IPS-NIHi11 (cell line): Measurements from ENCODE around the gene STARD5.
A peak's percentile ranks its signal among the peaks of the same experiment; 100 is the strongest.

Experiments used
- DNase-seq: peaks from one replicate; pipeline ENCODE4 v3.0.0; 2012; ENCODE audit warnings: mixed read lengths, low spot score

STARD5 gene

GRCh38 chr15:81311752-81312464 lies 12.0 kb downstream of the STARD5 start:
- DNase-seq: no peak

- no peak for DNase-seq
These were observed 13.5 kb downstream of the STARD5 start for GRCh38 chr15:81310480-81310879.

- DNase-seq: no peak
These were observed 14.1 kb downstream of the STARD5 start for GRCh38 chr15:81309647-81310450.

GRCh38 chr15:81308260-81308659 lies 15.7 kb downstream of the STARD5 start:
- no peak for DNase-seq

- no peak for DNase-seq
These were observed 19.7 kb downstream of the STARD5 start for GRCh38 chr15:81304226-81304625.

GRCh38 chr15:81303244-81304225 lies 20.4 kb downstream of the STARD5 start:
- peak; percentile 69 for DNase-seq

- DNase-seq: no peak
These were observed 21.2 kb downstream of the STARD5 start for GRCh38 chr15:81302701-81303109.

- no peak for DNase-seq
These were observed 22.0 kb downstream of the STARD5 start for GRCh38 chr15:81301815-81302399.

GRCh38 chr15:81301385-81301784 lies 22.6 kb downstream of the STARD5 start:
- no peak for DNase-seq

- DNase-seq: no peak
These were observed 24.2 kb downstream of the STARD5 start for GRCh38 chr15:81299630-81300273.

- DNase-seq: no peak
These were observed 24.8 kb downstream of the STARD5 start for GRCh38 chr15:81299156-81299555.

GRCh38 chr15:81298611-81299010 lies 25.3 kb downstream of the STARD5 start:
- DNase-seq: no peak

- DNase-seq: no peak
These were observed 26.1 kb downstream of the STARD5 start for GRCh38 chr15:81297603-81298575.

GRCh38 chr15:81297147-81297572 lies 26.8 kb downstream of the STARD5 start:
- DNase-seq: no peak

- no peak for DNase-seq
These were observed 27.3 kb downstream of the STARD5 start for GRCh38 chr15:81296673-81297072.

GRCh38 chr15:81296186-81296585 lies 27.8 kb downstream of the STARD5 start:
- DNase-seq: no peak

GRCh38 chr15:81295486-81296121 lies 28.3 kb downstream of the STARD5 start:
- DNase-seq: no peak

- no peak for DNase-seq
These were observed 29.4 kb downstream of the STARD5 start for GRCh38 chr15:81294516-81294880.

GRCh38 chr15:81293728-81294515 lies 30.0 kb downstream of the STARD5 start:
- no peak for DNase-seq
